GM19455 (cell line): Measurements from ENCODE around the gene MB21D2.
"Not testable (repeated sequence)": the region's sequence is repeated elsewhere in the genome, so short reads cannot be mapped to it uniquely, and the experiment has no call there.

Experiments
- ATAC-seq: cut with Tn5 transposase; IDR thresholded peaks from one replicate; pipeline ENCODE4 v1.9.1; 2021; ENCODE audit not compliant: unreplicated experiment

The MB21D2 gene

GRCh38 chr3:192917404-192918274, at the start of gene MB21D2:
MB21D2 (minus strand) TSS chr3:192917856; CDS start chr3:192917840, 16 bp downstream.
- ATAC-seq, result peak; percentile 66

GRCh38 chr3:192964959-192965719, 47.5 kb upstream of the MB21D2 start:
- not testable (repeated sequence) for ATAC-seq

- no peak for ATAC-seq
Observed at GRCh38 chr3:192959773-192960172, 42.1 kb upstream of the MB21D2 start.

GRCh38 chr3:192958219-192958872, 40.7 kb upstream of the MB21D2 start:
- no peak for ATAC-seq

GRCh38 chr3:192957441-192958021, 39.9 kb upstream of the MB21D2 start:
- no peak for ATAC-seq

GRCh38 chr3:192953926-192954325, 36.3 kb upstream of the MB21D2 start:
- ATAC-seq, result no peak

GRCh38 chr3:192947421-192947820, 29.8 kb upstream of the MB21D2 start:
- no peak for ATAC-seq

- no peak for ATAC-seq
Observed at GRCh38 chr3:192943393-192943792, 25.7 kb upstream of the MB21D2 start.

- no peak for ATAC-seq
Observed at GRCh38 chr3:192942625-192943024, 25.0 kb upstream of the MB21D2 start.

GRCh38 chr3:192940129-192940528, 22.5 kb upstream of the MB21D2 start:
- ATAC-seq, result no peak

- ATAC-seq, result no peak
Observed at GRCh38 chr3:192935441-192935840, 17.8 kb upstream of the MB21D2 start.

GRCh38 chr3:192933779-192934460, 16.3 kb upstream of the MB21D2 start:
- no peak for ATAC-seq

- ATAC-seq, result no peak
Observed at GRCh38 chr3:192933259-192933658, 15.6 kb upstream of the MB21D2 start.

GRCh38 chr3:192931825-192932224, 14.2 kb upstream of the MB21D2 start:
- ATAC-seq, result no peak

- ATAC-seq, result no peak
Observed at GRCh38 chr3:192930577-192930976, 12.9 kb upstream of the MB21D2 start.

GRCh38 chr3:192929755-192930547, 12.3 kb upstream of the MB21D2 start:
- no peak for ATAC-seq

- ATAC-seq, result no peak
Observed at GRCh38 chr3:192929146-192929545, 11.5 kb upstream of the MB21D2 start.

- no peak for ATAC-seq
Observed at GRCh38 chr3:192928720-192929119, 11.1 kb upstream of the MB21D2 start.

GRCh38 chr3:192928016-192928415, 10.4 kb upstream of the MB21D2 start:
- no peak for ATAC-seq

GRCh38 chr3:192927016-192927415, 9.4 kb upstream of the MB21D2 start:
- no peak for ATAC-seq
